GM11168 (cell line): ENCODE data around the gene SAFB.
"Not testable (repeated sequence)": the region's sequence is repeated elsewhere in the genome, so short reads cannot be mapped to it uniquely, and the experiment has no call there.

Source experiments
- in situ Hi-C: fragments of 300-500 bp; cut with MboI; formaldehyde crosslinking; loops from one replicate; pipeline ENCODE4 v1.12.0; 2022; ENCODE audit warnings: low sequenced_read_pairs; ENCODE audit not compliant: unreplicated experiment

The SAFB gene

DNA sequence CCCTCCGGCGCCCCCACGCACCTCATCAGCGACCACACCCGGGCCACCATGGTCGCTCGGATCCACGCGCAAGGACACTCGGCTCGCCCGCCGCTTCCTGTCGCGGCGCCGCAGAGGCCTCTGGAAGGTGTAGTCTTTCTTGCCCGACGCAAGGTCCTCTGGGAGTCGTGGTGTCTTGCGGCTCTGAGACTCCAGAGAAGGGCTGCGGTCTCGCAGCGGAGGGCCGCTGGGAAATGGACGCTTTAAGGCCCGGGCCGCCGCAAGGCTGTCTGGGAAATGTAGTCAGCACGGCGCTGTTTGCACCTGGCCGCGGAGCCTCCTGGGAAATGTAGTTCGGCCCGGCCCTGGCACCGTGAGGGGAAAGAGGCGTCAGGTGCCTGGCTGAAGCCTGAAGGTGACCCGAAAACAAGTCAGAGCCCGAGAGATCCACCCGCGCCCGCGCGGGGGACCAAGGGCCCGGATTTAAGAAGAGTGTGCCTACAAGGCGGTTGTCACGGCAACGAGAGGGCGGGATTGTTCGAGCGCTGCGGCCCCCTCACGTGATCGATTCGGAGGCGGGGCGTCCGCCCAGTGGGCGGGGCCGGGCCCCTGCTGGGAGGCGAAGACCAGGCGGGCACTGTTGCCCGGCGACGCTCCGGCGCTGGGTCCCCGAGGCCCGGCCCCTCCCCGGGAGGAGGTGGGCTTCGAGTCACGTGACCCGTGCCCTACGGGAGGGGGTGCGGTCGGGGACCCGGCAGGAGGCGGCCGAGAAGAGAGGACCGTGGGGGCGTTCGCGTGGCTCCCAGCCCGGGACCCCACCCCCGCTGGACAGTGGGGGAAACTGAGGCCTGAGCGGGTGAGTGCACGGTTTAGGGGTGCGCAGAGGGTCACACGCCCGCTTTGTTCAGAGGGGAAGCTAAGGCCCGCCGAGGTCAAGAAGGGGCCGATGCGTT lies 57.8 kb downstream of the SAFB start, which contains the start of the genes HSD11B1L and MICOS13:
HSD11B1L (plus strand) TSS at position 591 of the 932 bp plus-strand sequence. CDS start 3,806 bp downstream, outside the sequence.
MICOS13 (minus strand) TSS at position 80 of the 932 bp plus-strand sequence; CDS start at position 50, 30 bp downstream.
- in situ Hi-C loops, result no loop called here

DNA sequence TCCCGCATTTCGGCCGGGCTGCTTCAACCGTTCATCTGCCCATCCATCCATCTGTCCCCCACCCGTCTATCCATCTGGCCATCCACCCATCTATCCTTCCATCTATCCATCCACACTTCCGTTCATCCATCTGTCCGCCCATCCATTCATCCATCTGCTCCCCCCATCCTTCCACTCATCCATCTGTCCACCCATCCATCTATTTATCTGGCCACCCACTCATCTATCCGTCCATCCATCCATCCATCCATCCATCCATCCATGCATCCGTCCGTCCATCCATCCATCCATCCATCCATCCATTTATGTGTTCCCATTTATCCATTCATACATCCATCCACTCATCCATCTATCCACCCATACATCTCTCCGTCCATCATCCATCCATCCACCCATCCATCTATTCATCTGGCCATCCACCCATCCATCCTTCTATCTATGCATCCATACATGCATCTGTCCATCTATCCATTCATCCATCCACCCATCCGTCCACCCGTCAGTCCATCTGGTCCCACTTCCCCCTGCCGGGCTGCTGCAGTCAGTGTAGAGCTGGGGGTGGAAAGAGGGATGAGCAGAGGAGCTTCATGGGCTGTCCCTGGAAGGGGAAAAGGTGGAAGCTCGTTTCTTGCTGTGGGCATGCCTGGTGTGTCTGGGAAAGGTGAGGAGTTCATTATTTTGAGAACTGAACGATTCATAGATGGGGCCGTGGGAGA lies 58.7 kb downstream of the SAFB start:
- in situ Hi-C loops, result no loop called here

DNA sequence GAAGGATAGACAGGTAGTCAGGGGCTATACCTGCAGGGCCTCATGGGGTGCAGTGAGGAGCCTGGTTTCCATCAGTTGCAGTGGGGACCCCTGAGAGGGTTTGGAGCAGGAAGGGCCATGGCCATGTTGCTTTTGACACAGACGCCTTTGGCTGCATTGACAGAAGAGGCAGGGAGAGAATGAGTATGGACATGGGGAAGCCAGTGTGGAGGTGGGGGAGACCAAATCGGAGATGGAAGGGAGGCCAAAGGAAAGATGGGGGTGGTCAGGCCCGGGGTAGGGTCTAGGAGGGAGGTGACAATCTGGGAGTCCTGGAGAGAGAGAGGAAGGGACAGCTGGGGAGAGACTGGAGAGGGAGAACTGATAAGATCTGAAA lies 59.2 kb downstream of the SAFB start:
- in situ Hi-C loops, result no loop called here

DNA sequence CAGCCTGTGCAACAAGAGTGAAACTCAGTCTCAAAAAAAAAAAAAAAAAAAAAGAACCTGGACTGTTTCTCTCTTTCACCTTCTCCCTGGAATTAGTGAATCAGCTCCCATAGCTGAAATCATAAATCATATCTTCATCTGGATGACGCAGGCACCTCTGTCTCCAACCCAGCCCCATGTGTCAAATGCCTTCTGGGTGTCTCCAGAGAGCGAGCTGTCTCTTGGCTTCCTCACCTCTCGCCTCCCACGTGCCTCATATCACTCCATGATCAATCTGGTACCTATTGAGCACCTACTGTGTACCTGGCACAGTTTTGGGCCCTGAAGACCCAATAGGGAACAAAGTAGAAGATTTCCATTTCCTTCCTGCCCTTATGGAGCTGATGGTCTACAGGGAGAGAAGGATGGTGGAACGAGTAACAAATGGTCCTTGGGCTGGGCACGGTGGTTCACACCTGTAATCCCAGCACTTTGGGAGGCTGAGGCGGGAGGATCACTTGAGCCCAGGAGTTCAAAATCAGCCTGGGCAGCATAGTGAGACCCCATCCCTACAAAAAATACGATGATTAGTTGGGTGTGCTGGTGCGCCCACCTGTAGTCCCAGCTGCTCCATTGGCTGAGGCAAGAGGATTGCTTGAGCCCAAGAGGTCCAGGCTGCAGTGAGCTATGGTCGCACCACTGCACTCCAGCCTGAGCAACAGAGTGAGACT lies 60.4 kb downstream of the SAFB start:
- in situ Hi-C loops, result no loop called here

DNA sequence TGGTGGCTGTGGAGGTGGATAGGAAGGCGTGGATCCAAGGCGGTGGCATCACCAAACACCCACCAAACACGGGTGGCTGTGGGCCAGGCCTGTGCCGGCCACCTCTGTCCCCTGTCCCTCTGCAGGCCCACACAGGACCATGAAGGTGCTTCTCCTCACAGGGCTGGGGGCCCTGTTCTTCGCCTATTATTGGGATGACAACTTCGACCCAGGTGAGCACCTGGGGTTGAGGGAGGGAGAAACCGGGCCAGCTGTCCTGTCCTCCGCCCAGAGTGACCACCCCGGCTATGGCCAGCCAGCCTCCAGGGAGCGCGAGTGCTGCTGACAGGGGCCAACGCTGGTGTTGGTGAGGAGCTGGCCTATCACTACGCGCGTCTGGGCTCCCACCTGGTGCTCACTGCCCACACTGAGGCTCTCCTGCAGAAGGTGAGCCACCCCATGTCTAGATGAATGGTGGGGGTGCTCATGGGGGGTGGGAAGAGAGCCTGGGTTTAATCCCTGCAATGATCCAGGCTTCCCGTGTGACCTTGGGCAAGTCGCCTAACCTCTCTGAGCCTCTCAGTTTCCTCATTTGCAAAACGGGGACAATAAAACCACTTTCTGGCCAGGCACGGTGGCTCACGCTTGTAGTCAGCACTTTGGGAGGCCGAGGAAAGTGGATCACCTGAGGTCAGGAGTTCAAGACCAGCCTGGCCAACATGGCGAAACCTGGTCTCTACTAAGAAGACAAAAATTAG lies 62.0 kb downstream of the SAFB start:
- in situ Hi-C loops, result no loop called here

DNA sequence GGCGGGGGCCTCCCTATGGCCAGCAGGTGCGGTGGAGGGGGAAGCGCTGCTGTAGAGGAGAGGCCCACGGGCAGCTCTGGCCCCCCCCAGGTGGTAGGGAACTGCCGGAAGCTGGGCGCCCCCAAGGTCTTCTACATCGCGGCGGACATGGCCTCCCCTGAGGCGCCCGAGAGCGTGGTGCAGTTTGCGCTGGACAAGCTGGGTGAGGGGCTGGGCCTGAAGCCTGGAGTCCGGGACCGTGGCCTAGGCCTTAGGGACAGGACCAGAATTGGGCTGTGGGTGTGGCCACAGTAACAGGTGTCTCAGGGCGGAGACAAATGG lies 63.4 kb downstream of the SAFB start:
- in situ Hi-C loops, result no loop called here

DNA sequence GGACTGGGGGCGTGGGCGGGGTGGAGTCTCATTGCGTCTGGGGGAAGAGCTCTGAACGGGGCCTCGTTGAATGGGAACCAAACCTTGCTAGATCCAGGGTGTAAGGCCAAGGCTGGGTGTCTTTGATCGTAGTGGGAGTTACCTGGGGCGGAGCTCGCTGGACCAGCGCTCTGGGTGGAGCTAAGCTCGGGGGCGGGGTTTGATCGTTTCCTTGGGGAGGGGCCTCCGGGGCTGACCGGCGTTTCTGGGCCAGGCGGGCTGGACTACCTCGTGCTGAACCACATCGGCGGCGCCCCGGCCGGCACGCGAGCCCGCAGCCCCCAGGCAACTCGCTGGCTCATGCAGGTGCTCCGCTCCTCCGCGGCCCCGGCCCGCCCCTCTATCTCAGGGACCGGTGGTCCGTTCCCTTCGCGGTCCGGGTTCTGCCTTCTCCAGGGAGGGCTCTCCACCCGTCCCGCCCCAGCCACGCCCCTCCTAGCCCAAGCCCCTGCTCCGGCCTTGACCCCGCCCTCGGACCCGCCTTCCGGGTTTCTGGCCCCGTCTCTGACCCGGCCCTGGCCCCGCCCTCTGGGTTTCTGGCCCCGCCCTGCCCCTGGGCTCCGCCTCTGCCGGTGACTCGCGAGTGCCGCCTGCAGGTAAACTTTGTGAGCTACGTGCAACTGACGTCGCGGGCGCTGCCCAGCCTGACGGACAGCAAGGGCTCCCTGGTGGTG lies 63.9 kb downstream of the SAFB start:
- in situ Hi-C loops, result no loop called here

DNA sequence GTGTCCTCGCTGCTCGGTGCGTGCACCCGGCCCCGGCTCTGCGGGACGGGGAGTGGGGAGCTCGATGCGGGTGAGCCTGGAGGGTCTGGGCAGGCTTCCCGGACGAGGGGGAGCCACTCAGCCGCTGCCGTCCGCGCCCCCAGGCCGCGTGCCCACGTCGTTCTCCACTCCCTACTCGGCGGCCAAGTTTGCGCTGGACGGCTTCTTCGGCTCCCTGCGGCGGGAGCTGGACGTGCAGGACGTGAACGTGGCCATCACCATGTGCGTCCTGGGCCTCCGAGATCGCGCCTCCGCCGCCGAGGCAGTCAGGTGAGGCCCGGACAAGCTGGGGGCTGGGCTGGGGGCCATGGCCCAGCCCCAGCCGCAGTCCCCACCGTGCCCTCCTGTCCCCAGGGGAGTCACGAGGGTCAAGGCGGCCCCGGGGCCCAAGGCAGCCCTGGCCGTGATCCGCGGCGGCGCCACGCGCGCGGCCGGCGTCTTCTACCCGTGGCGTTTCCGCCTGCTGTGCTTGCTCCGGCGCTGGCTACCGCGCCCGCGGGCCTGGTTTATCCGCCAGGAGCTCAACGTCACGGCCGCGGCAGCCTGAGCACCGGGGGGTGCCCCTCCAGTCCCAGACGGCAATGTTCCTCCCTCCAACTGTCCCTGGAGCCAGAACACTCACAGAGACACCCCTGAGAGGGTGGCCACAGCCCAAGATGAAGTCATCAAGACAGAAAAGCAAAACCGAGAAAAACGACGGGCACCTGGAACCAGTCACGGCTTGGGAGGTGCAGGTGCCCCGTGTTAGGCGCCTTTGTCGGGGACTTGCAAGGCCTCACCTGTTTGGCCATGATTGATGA lies 64.7 kb downstream of the SAFB start:
- in situ Hi-C loops, result no loop called here

DNA sequence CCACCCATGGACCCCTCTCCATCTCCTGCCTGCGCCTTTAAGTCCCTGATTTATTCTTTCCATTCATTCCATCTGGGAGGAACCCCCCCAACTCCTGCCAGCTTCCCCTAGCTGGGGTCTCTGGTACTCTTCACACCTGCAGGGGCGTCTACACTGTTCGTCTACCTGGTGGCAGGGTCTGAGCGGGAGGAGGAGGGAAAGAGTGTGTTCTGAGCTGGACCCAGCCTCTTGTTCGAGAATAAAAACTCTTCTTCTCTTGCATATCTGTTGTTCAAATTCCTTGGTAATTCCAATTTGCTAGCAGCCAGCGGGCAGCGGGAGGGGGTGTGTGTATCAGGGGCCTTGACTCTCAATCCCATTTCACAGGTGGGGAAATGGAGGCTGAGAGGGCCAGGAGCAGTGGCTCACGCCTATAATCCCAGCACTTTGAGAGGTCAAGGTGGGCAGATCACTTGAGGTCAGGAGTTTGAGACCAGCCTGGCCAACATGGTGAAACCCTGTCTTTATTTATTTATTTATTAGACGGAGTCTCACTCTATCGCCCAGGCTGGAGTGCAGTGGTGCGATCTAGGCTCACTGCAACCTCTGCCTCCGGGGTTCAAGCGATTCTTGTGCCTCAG lies 65.5 kb downstream of the SAFB start:
- in situ Hi-C loops, result not testable (repeated sequence)

DNA sequence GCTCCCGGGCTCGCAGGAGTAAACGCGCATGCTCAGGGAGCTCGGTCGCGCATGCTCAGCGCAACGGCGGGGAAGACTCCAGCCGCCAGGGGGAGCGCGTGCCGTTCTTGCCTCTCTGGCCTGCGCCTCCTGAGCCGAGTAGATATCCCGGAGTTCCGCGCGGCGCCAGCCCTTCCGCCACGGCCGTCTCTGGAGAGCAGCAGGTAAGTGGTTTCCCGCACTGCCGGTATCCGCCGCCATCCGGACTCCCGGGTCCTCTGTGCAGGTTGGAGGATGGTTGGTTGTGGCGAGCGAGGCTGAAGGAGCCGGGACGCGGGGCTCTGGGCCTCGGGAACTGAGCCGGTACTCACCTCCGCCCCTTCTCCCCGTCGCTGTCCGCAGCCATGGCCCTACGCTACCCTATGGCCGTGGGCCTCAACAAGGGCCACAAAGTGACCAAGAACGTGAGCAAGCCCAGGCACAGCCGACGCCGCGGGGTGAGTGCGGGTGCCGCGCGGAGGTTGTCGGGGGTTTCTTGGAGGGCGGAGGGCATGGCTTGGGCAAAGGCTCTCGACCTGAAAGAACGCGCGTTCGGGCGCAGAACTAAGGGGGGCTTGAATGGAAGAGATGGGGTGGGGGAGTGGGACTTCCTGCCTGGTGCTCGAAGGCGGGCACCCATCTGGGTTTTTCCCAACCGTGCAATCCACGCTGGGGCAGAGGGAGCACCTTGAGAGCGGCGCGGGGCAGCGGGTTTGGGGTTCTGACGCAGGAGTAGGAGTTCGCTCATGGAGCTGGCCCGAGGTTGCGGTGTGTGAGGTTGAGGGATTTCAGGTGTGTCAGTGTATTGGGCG lies 67.5 kb downstream of the SAFB start, which contains the start of gene RPL36:
RPL36 (plus strand) TSS at position 171 of the 830 bp plus-strand sequence; CDS start at position 384, 213 bp downstream.
- in situ Hi-C loops, result no loop called here

DNA sequence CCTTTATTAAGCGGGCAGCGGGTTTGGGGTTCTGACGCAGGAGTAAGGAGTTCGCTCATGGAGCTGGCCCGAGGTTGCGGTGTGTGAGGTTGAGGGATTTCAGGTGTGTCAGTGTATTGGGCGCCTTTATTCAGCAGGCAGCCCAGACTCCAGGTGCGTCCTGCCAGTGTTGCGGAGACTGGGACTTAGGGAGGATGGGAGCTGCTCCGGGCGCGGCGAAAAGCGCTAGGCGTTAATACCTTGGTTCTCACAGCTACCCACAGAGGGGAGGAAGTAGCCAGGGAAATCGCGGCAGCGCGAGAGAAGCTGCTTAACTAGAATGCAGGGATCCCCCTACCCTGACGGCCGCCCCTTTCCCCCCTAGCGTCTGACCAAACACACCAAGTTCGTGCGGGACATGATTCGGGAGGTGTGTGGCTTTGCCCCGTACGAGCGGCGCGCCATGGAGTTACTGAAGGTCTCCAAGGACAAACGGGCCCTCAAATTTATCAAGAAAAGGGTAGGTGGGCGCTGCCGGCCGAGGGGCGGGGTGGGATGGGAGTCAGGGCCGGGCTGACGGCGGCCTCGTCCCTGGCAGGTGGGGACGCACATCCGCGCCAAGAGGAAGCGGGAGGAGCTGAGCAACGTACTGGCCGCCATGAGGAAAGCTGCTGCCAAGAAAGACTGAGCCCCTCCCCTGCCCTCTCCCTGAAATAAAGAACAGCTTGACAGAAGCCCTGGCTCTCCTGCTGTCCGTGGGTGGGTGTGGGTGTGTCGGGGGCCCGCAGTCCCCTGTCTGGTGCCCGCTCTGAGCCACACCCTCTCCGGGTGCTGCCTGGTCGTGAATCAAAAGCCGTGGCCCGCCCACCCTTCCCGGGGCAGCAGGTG lies 68.3 kb downstream of the SAFB start:
- in situ Hi-C loops, result no loop called here

DNA sequence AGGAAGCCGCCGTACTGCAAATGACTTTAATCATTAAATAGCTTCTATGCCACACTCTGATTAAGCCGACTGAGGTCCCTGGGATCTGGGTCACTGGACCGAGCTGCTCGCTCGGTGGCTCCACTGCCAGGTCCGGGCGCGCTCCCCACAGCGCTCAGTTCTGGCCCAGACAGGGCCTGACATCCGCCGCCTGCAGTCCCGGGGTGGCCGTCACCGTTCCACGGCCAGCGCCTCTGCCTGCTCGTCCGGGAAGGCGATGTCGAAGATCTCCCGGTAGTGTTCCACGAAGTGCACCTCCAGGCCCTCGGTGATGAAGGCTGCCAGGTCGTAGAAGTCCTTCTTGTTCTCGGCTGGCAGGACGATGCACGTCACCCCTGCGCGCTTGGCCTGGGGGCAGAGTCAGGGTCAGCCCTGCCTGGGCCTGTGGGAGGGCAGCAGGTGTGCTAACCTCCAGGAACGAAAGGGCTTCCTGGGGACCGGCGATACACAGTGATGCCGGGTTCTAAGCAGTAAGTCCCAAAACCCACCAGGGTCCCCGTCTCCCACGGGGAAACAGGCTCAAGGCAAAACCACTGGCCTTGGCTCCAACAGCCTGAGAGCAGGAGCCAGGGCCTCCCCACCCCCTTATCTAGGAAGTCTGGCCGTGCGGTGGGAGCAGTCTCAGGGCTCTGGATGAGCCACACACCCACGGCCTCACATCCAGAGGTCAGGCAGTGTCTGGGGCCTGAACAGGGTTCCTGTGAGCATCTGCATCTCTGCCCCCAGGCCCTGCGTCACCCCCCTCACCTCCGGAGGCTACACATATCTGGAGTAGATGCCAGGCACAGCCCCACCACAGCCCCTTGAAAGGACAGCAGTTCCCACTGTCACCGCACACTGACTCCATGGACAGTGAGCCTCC lies 69.2 kb downstream of the SAFB start:
- in situ Hi-C loops, result no loop called here

DNA sequence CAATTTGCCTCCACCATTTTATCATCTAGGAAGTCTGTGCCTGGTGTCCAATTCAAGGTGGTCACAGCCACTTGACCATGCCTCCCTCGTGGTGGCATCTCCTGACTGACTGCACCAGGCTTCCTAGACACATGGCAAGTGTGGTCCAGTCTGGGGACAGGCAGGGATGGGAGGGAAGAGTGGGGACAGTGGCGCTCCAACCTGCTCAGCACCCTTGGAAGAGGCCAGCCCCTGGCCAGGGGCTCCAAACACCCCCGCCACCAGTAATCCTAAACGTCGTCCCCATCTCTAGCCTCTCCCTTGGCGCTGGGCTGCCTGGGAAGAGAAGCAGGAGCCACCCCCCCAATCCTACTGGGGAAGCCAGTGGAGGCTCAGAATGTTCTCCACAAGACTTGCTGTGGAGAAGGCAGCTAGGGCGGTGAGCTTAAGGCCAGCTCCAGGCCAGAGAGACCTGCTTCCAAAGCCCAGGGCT lies 69.9 kb downstream of the SAFB start:
- in situ Hi-C loops, result no loop called here

DNA sequence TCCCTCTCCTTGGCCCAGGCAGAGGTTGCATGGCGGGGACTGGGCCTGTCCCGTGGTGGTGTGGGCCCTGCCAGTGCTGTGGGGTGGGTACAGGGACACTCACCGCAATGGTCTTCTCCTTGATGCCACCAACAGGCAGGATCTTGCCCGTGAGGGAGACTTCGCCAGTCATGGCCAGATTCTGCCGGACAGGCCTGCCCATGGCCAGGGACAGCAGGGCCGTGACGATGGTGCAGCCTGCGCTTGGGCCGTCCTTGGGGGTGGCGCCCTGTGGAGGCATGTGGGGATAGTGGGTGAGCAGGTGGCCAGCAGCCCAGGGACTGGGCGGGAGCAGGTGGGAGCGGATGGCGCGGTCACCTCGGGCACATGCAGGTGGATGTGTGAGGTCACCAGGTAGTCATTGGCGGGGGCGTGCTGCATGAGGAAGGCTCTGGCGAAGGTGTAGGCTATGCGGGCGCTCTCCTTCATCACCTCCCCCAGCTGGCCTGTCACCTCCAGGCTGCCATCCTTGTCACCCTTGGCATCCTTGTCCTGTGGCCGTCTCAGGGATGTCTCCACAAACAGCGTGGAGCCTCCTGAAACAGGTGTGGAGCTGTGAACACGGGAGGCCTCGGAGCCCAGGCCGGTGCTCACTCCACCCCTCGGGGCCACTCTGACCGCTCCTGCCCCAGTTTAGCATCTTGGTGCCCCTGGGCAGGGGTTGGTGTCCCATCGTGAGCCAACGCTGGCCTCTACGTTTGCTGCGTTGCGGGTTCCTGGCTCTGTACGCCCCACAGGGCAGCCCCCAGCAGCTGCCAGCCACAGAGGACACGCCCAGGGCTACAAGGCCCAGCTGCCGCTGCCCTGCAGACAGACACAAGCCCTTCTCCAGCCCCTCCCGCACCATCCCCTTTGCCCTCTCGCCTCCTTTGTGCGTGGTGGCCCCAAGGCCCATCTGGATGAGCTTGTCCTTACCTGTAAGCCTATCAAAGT lies 70.6 kb downstream of the SAFB start:
- in situ Hi-C loops, result no loop called here
